ENCODE measurements around the gene NAIP.
"Not testable (repeated sequence)": the region's sequence is repeated elsewhere in the genome, so short reads cannot be mapped to it uniquely, and the experiment has no call there.

GRCh38 chr5:71031046-71031776, 6.1 kb upstream of the NAIP start:
- not testable (repeated sequence) for TF ChIP-seq CTCF (IDR thresholded peaks at IDR 0.05; ENCODE audit: low read length); EZH2 (IDR thresholded peaks at IDR 0.05; ENCODE audit: borderline replicate concordance, low read length)
